ENCODE measurements around the gene LTB4R2.

The LTB4R2 gene

DNA sequence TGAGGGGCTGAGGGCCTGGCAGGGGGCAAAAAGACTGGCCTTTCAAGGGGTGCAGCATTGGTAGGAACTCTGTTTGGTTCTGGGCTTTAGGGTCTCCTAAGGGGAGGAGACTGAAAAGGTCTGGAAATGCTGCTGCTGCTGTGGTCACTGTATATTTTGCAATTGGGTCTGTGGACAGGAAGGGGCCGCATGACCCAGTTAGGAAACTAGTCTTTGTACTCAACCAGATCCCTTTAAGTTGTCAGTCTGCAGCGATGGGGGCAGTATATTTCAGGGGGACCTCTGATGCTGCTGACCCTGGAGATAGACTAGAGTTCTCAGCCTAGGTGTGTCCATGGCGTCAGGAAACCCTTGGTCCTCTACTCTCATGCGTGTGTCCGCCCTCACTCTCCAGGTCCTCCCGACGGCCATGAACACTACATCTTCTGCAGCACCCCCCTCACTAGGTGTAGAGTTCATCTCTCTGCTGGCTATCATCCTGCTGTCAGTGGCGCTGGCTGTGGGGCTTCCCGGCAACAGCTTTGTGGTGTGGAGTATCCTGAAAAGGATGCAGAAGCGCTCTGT lies 5.4 kb downstream of the LTB4R2 start:
- H3K27ac ChIP-seq: no peak overlapping the region
- TF ChIP-seq ZFX (IDR thresholded peaks at IDR 0.05; ENCODE audit: borderline replicate concordance) (no peak), CTCF (IDR thresholded peaks at IDR 0.05) (no peak)

- TF ChIP-seq CTCF (IDR thresholded peaks at IDR 0.05): peak; percentile 70
- TF ChIP-seq ZFX (IDR thresholded peaks at IDR 0.05; ENCODE audit: borderline replicate concordance): no peak
- no peak overlapping the region for H3K27ac ChIP-seq
Measured at GRCh38 chr14:24315807-24316596, 6.1 kb downstream of the LTB4R2 start.

- H3K27ac ChIP-seq: no peak overlapping the region
Measured at GRCh38 chr14:24316597-24316950, 6.6 kb downstream of the LTB4R2 start.

GRCh38 chr14:24317141-24317928 lies 7.4 kb downstream of the LTB4R2 start:
- no peak overlapping the region for H3K27ac ChIP-seq
- TF ChIP-seq ZFX (IDR thresholded peaks at IDR 0.05; ENCODE audit: borderline replicate concordance): no peak
- no peak for TF ChIP-seq CTCF (IDR thresholded peaks at IDR 0.05)

More at GRCh38 chr14:24316597-24316950, 6.6 kb downstream of the LTB4R2 start:
- TF ChIP-seq ZFX (IDR thresholded peaks at IDR 0.05; ENCODE audit: borderline replicate concordance) (no peak), CTCF (IDR thresholded peaks at IDR 0.05) (no peak)

DNA sequence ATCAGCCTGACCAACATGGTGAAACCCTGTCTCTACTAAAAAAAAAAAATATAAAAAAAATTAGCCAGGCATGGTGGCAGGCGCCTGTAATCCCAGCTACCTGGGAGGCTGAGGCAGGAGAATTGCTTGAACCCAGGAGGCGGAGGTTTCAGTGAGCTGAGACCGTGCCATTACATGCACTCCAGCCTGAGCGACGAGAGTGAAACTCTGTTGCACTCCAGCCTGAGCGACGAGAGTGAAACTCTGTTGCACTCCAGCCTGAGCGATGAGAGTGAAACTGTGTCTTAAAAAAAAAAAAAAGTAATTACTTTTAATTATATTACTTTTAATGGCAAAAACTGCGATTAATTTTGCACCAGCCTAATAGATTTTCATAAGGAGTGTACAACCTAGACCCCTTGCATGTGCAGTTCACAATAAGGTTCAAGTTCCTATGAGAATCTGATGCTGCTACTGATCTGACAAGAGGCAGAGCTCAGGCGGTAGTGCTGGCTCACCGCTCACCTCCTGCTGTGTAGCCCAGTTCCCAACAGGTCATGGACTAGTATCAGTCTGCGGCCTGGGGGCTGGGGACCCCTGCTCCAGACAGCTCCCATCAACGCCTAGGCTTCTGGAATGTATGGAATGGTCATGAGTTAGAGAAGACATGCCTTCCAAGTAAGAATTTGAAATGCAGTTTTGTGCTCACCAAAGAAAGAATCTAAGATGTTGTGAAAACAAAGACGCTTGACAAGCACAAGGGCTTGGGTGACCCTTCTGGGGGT lies 11.5 kb downstream of the LTB4R2 start:
- H3K27ac ChIP-seq: no peak overlapping the region
- TF ChIP-seq ZFX (IDR thresholded peaks at IDR 0.05; ENCODE audit: borderline replicate concordance): no peak

- no peak overlapping the region for H3K27ac ChIP-seq
- TF ChIP-seq CTCF (IDR thresholded peaks at IDR 0.05): no peak
- TF ChIP-seq ZFX (IDR thresholded peaks at IDR 0.05; ENCODE audit: borderline replicate concordance): no peak
Measured at GRCh38 chr14:24322672-24323071, 12.7 kb downstream of the LTB4R2 start.

GRCh38 chr14:24323341-24323740 lies 13.4 kb downstream of the LTB4R2 start:
- TF ChIP-seq CTCF (IDR thresholded peaks at IDR 0.05): no peak
- TF ChIP-seq ZFX (IDR thresholded peaks at IDR 0.05; ENCODE audit: borderline replicate concordance): no peak

More at GRCh38 chr14:24323341-24323740, 13.4 kb downstream of the LTB4R2 start:
- no peak overlapping the region for H3K27ac ChIP-seq

Measured in 22Rv1 (cell line).